HepG2 (cell line): ENCODE data around the gene NFASC. TPM values are rescaled to one million over a fixed set of nuclear protein-coding genes. Genes with fewer than 3 reads are reported as not detected.

Source experiments
- ATAC-seq: fragments of 200-7000 bp; cut with Tn5 transposase; 3 replicates; pipeline ENCODE4 v1.9.1; 2020; ENCODE audit warnings: mild to moderate bottlenecking, moderate library complexity
- BruUV-seq: library from RNA; stranded (reverse); fragments of 400-500 nt; replicated peaks from 2 replicates; lab custom pipeline; 2021; lab: Mats Ljungman, UMichigan
- CTCF ChIA-PET: fragments of 300-600 bp; formaldehyde crosslinking; extraction: SDS; loops from one replicate; lab custom pipeline; 2021; ENCODE audit warnings: low total read pairs, inconsistent platforms, low intra/inter-chr PET ratio; lab: Yijun Ruan, JAX
- POLR2A ChIA-PET: fragments of 350-600 bp; sonication (Branson Sonifier 250); formaldehyde crosslinking; loops from one replicate; lab custom pipeline; 2020; ENCODE audit warnings: antibody characterized with exemption, inconsistent platforms; lab: Yijun Ruan, JAX
- DNase-seq: peaks from one replicate; pipeline ENCODE4 v3.0.0-alpha.2; 2015; ENCODE audit warnings: low spot score
- FAIRE-seq: peaks from 3 replicates; lab custom pipeline; 2011; peaks lifted over from hg19 to GRCh38; lab: Jason Lieb, UNC
- H2AFZ ChIP-seq: one replicate; pipeline ENCODE4 v1.6.1; 2011; ENCODE audit warnings: low read length, inconsistent platforms
- H3K27ac ChIP-seq: fragments of 300-600 bp; 3 replicates; pipeline ENCODE4 v1.8.0; 2011; ENCODE audit warnings: mixed run types, mild to moderate bottlenecking, mixed read lengths, low read length, inconsistent platforms; ENCODE audit not compliant: insufficient read depth; ENCODE audit errors: extremely low read length
- H3K27me3 ChIP-seq, 2 experiments: fragments of 200-600 bp in 1 of 2; 2 replicates in 1 of 2; 3 replicates in 1 of 2; pipeline versions ENCODE4 v1.6.0 to v1.8.0; 2011; ENCODE audit warnings: low read length in 2 of 2, mild to moderate bottlenecking in 2 of 2, moderate library complexity in 2 of 2, inconsistent platforms in 1 of 2; ENCODE audit not compliant: insufficient read depth in 2 of 2, control insufficient read depth in 1 of 2
- H3K36me3 ChIP-seq, 2 experiments: fragments of 200-600 bp in 1 of 2; replicated peaks in 1 of 2; 2 replicates in 1 of 2; 3 replicates in 1 of 2; pipeline versions ENCODE4 v1.5.1 to v1.8.0; 2011; ENCODE audit warnings: low read length in 2 of 2, inconsistent platforms in 1 of 2; ENCODE audit not compliant: insufficient read depth in 2 of 2, control insufficient read depth in 1 of 2
- H3K4me1 ChIP-seq: 2 replicates; pipeline ENCODE4 v1.5.1; 2012; ENCODE audit warnings: low read length, inconsistent platforms; ENCODE audit not compliant: insufficient read depth
- H3K4me2 ChIP-seq: 2 replicates; pipeline ENCODE4 v1.6.0; 2011; ENCODE audit warnings: low read depth, low read length, inconsistent platforms
- H3K4me3 ChIP-seq, 3 experiments: fragments of 200-600 bp in 1 of 3; sonication (generic), shearing (Covaris generic) in 1 of 3; replicated peaks in 1 of 3; 2 replicates each; pipeline ENCODE4 v1.5.1; 2011 to 2016; ENCODE audit warnings: low read length in 3 of 3, inconsistent platforms in 2 of 3, low read depth in 2 of 3, mild to moderate bottlenecking in 2 of 3, control low read depth in 1 of 3, mixed read lengths in 1 of 3; ENCODE audit not compliant: insufficient read depth in 1 of 3
- H3K79me2 ChIP-seq: one replicate; pipeline ENCODE4 v1.6.1; 2011; ENCODE audit warnings: low read length, inconsistent platforms; ENCODE audit not compliant: insufficient read depth
- H3K9ac ChIP-seq: 2 replicates; pipeline ENCODE4 v1.6.0; 2011; ENCODE audit warnings: mild to moderate bottlenecking, low read depth, low read length, inconsistent platforms; ENCODE audit not compliant: insufficient read depth
- H3K9me3 ChIP-seq: 2 replicates; pipeline ENCODE4 v1.5.1; 2012; ENCODE audit warnings: mild to moderate bottlenecking, low read length
- H4K20me1 ChIP-seq: 2 replicates; pipeline ENCODE4 v1.6.0; 2011; ENCODE audit warnings: inconsistent platforms, mild to moderate bottlenecking, low read length, moderate library complexity; ENCODE audit not compliant: insufficient read depth
- HDAC2 ChIP-seq: sonication (generic); formaldehyde crosslinking; IDR thresholded peaks from 2 replicates; pipeline ENCODE4 v1.4.0; 2020; ENCODE audit warnings: missing genetic modification reagents
- KDM3A ChIP-seq: IDR thresholded peaks from 2 replicates; pipeline ENCODE4 v1.6.1; 2018; ENCODE audit warnings: low read depth, missing compliant biosample characterization
- PCBP1 ChIP-seq: fragments of 200-400 bp; formaldehyde crosslinking; IDR thresholded peaks from 2 replicates; pipeline ENCODE4 v1.6.1; 2017; ENCODE audit warnings: mild to moderate bottlenecking, low read depth, low read length, borderline replicate concordance
- THAP7 ChIP-seq: sonication (generic); formaldehyde crosslinking; IDR thresholded peaks from 2 replicates; pipeline ENCODE4 v1.8.1; 2023; ENCODE audit warnings: mild to moderate bottlenecking, missing genetic modification reagents
- ZFAT ChIP-seq: sonication (generic); formaldehyde crosslinking; conservative IDR thresholded peaks from 2 replicates; pipeline ENCODE4 v1.8.1; 2023; ENCODE audit warnings: missing genetic modification reagents, inconsistent platforms
- ZNF740 ChIP-seq: sonication (generic); formaldehyde crosslinking; IDR thresholded peaks from 2 replicates; pipeline ENCODE4 v1.4.0; 2020; ENCODE audit warnings: missing genetic modification reagents
- ZSCAN12 ChIP-seq: sonication (generic); formaldehyde crosslinking; IDR thresholded peaks from 2 replicates; pipeline ENCODE4 v1.9.0; 2021; ENCODE audit warnings: mild to moderate bottlenecking, missing genetic modification reagents
- WGBS: methylation state at CpG from one replicate; pipeline ENCODE4 v1.1.6; 2017; ENCODE audit warnings: low lambda C conversion rate; 5-methylcytosine and 5-hydroxymethylcytosine counted together
- in situ Hi-C: cut with HindIII; loops from 2 replicates; pipeline ENCODE4 v1.10.0; 2017; ENCODE audit warnings: low pct_unique_long_range_greater_than_20kb; ENCODE audit not compliant: extremely low pct_ligation_motif_present
- intact Hi-C: fragments of 100-400 bp; cut with micrococcal nuclease; formaldehyde crosslinking; loops from one replicate; pipeline ENCODE4 v1.10.0; 2022; ENCODE audit not compliant: unreplicated experiment
- polyA plus RNA-seq, 8 experiments: library from polyadenylated mRNA; depleted of rRNA in 3 of 8; stranded (reverse) in 7 of 8; unstranded in 1 of 8; fragments of >200 nt; fragmentation: Illumina TruSeq in 4 of 8; extraction: Trizol in 4 of 8; gene quantifications; 2 replicates each; pipeline versions ENCODE4 v1.2.1 to v1.2.3, GENCODE V29; 2011 to 2016; ENCODE audit warnings: low read depth in 4 of 8, missing spikeins in 1 of 8, mixed read lengths in 1 of 8; ENCODE audit not compliant: insufficient read depth in 1 of 8
- total RNA-seq, 5 experiments: library from RNA; depleted of rRNA; stranded (reverse); fragments of >200 nt; fragmentation: Illumina TruSeq; extraction: Trizol; gene quantifications; 2 replicates each; pipeline ENCODE4 v1.2.3, GENCODE V29; 2016; ENCODE audit warnings: low read depth in 1 of 5

Gene NFASC
- total and polyA plus RNA-seq, 2 of the 13 experiments (the other 11 are each of a cell fraction or from before 2014, with no cell fraction given) = not detected

DNA sequence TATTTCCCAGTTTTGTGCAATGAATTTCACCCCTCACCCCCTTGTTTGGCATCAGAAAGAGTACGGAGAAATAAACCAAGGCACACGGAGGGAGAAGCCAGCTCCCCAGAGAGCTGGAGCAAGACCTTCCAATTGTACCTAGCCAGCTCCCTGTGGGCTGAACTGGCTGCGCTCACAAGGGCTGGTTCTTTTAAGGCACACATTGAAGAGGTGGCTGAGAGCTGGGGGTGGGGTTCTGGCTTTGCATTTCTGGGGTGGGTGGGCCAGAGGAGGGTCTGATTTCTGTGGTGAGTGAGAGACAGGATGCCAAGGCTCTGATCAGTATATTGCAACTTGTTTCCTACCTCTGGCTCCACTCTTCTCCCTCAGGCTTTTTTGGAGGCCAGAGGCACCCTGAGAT lies 39.5 kb upstream of the NFASC start:
- Histone ChIP-seq H2AFZ (no peak overlapping the region), H3K4me3 (no peak overlapping the region), H3K9me3 (no peaks in the 10 kb centered on the region), H3K79me2 (no peaks in the 10 kb centered on the region), H3K4me1 (no peaks in the 10 kb centered on the region), H3K36me3 (no peaks in the 10 kb centered on the region), H3K27me3 (peaks cover 5 to 23% of the 10 kb centered on the region in 2 experiments; a peak in 4 of 5 replicates), H4K20me1 (no peaks in the 10 kb centered on the region), H3K4me2 (no peak overlapping the region), H3K27ac (no peak overlapping the region), H3K9ac (no peak overlapping the region)
- DNase-seq (no peak), ATAC-seq (no peak), FAIRE-seq (no peak)
- intact Hi-C loops (no loop called here), in situ Hi-C loops (no loop called here)
- 0% methylated on average over 2 of the region's 3 CpGs for WGBS
- POLR2A ChIA-PET = no interaction called here
- BruUV-seq = no TSS peak
- TF ChIP-seq ZFAT (CRISPR knock-in tag) (no peak), ZSCAN12 (CRISPR knock-in tag) (no peak)
- CTCF ChIA-PET = no interaction called here

- H3K36me3 ChIP-seq = no peaks in the 10 kb centered on the region
- intact Hi-C loops (no loop called here), in situ Hi-C loops (no loop called here)
- FAIRE-seq (no peak), DNase-seq (no peak), ATAC-seq (no peak)
- under 1% methylated on average over 5 of the region's 5 CpGs for WGBS
- no peaks in the 10 kb centered on the region for H3K4me1 ChIP-seq
- H3K79me2 ChIP-seq = no peaks in the 10 kb centered on the region
- peaks cover 2 to 9% of the 10 kb centered on the region in 2 experiments; a peak in 3 of 5 replicates for H3K27me3 ChIP-seq
- no peak overlapping the region for H3K4me2 ChIP-seq
- ChIA-PET CTCF (no interaction called here), POLR2A (no interaction called here)
- no TSS peak for BruUV-seq
- no peak overlapping the region for H3K9ac ChIP-seq
- no peaks in the 10 kb centered on the region for H3K9me3 ChIP-seq
- no peak overlapping the region for H3K27ac ChIP-seq
- no peak overlapping the region for H3K4me3 ChIP-seq
- no peak overlapping the region for H2AFZ ChIP-seq
- TF ChIP-seq PCBP1 (no peak), ZNF740 (CRISPR knock-in tag) (no peak), HDAC2 (CRISPR knock-in tag) (no peak), KDM3A (no peak), THAP7 (no peak)
- H4K20me1 ChIP-seq = no peaks in the 10 kb centered on the region
Observed at GRCh38 chr1:204834336-204834735, 36.3 kb upstream of the NFASC start.
